H7 (cell line): Measurements from ENCODE around the gene WIPF3. TPM values are rescaled to one million over a fixed set of nuclear protein-coding genes. Genes with fewer than 3 reads are reported as not detected.
"Not testable (repeated sequence)": the region's sequence is repeated elsewhere in the genome, so short reads cannot be mapped to it uniquely, and the experiment has no call there.

ENCODE experiments used
- DNase-seq: peaks from one replicate; pipeline ENCODE4 v3.0.0; 2012
- H3K27me3 ChIP-seq: 2 replicates; pipeline ENCODE4 v1.6.0; 2011; ENCODE audit warnings: mild to moderate bottlenecking, low read length; ENCODE audit not compliant: control insufficient read depth, insufficient read depth
- H3K36me3 ChIP-seq: replicated peaks from 2 replicates; pipeline ENCODE4 v1.5.1; 2011; ENCODE audit warnings: low read length; ENCODE audit not compliant: control insufficient read depth, insufficient read depth
- H3K4me3 ChIP-seq: 2 replicates; pipeline ENCODE4 v1.5.1; 2011; ENCODE audit warnings: low read depth, mild to moderate bottlenecking, control low read depth, low read length, moderate library complexity; ENCODE audit not compliant: insufficient read depth
- total RNA-seq: library from RNA; depleted of rRNA; stranded (reverse); fragments of >200 nt; shearing (Covaris generic); gene quantifications from 2 replicates; pipeline ENCODE4 v1.2.3, GENCODE V29; 2014

Gene WIPF3
- total RNA-seq, 1 experiment from 2014 or later, result 1.4 TPM

DNA sequence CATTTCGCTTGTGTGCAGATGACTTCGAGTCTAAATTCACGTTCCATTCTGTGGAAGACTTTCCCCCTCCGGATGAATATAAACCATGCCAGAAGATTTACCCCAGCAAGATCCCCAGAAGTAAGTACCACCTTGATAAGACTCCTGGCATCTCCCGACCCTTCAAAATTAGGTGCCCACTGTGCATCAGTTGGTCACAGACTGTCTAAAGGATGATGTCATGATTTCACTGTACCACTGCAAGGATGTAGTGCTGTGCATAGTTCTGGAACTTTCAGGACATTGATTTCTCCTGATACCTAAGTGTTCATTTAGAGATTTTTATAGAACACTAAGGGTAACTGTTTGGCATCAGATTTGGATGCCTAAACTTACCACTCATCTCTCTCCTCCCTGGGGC, 83.0 kb downstream of the WIPF3 start:
- H3K36me3 ChIP-seq, result peaks cover 1% of the 10 kb centered on the region
- no peak overlapping the region for H3K4me3 ChIP-seq
- H3K27me3 ChIP-seq, result no peaks in the 10 kb centered on the region; the same call in 1 of the 2 replicates
- DNase-seq, result no peak

DNA sequence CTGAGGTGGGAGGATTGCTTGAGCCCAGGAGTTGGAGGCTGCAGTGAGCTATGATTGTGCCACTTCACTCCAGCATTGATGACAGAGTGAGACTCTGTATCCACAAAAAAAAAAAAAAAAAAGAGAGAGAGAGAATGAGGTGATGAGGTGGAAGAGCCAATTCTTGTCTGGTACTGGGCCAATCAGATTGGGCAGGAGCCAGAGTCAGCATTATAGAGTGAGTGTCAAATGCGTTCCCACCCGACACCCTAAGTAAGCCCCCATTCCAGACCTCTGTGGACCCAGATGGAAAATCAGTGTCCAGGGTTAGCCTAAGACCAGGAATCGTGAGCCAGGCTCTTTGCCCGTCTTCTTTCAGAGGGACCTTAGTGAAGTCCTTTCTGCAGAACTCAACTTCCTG, 83.9 kb downstream of the WIPF3 start:
- Histone ChIP-seq H3K4me3 (no peak overlapping the region), H3K36me3 (peaks cover 1% of the 10 kb centered on the region), H3K27me3 (no peaks in the 10 kb centered on the region)
- no peak for DNase-seq

DNA sequence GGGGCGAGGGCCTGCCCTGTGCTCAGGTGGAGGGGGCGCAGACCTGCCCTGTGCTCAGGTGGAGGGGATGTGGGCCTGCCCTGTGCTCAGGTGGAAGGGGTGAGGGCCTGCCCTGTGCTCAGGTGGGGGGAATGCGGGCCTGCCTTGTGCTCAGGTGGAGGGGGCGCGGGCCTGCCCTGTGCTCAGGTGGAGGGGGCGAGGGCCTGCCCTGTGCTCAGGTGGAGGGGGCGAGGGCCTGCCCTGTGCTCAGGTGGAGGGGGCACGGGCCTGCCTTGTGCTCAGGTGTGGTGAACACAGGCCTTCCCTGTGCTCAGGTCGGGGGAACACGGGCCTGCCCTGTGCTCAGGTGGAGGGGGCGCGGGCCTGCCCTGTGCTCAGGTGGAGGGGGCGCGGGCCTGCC, 84.5 kb downstream of the WIPF3 start:
- H3K27me3 ChIP-seq, DNase-seq: not testable (repeated sequence)

DNA sequence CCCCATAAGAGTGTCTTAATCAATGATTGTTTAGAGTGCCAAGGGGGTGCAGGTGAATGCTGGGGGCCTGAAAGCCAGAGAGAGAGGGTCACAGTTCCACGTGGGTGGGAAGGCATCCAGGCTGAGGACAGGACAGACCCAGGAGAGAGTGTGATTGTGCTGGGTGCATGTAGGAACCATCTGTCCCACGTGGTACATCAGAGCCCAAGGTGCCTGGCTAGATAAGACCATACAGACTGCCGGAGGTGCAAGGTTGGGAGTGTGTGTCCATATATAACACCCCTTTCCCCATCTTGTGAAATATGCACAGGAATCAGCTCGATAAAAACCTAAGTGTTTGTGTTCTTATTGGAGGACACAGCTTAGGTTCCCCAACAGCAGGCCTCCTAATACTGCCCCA, 85.5 kb downstream of the WIPF3 start:
- H3K27me3 ChIP-seq, result no peaks in the 10 kb centered on the region
- no peak overlapping the region for H3K4me3 ChIP-seq
- DNase-seq, result no peak
- peaks cover 1% of the 10 kb centered on the region for H3K36me3 ChIP-seq

More for the DNA sequence above, 84.5 kb downstream of the WIPF3 start:
- H3K36me3 ChIP-seq, H3K4me3 ChIP-seq: not testable (repeated sequence)

DNA sequence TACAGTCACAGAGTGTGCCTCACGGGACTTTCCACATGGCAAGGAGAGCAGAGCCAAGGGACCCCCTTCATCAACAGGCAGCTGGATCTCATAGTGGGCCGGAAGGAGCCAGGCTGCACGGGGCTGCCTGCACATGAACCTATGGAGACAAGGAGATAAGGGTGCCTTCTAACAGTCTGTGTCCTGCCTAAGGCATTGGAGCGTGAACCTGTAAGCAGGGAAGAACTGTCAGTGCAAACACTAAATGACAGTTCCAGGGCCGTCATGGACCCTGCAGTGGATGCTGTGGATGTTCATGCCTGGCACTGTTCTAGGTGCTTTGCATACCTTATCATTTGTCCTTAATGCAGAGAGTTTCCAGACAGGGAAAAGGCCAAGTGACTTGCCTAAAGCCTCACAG, 85.9 kb downstream of the WIPF3 start:
- Histone ChIP-seq H3K27me3 (no peaks in the 10 kb centered on the region), H3K36me3 (peaks cover 1% of the 10 kb centered on the region)
- DNase-seq, result no peak

DNA sequence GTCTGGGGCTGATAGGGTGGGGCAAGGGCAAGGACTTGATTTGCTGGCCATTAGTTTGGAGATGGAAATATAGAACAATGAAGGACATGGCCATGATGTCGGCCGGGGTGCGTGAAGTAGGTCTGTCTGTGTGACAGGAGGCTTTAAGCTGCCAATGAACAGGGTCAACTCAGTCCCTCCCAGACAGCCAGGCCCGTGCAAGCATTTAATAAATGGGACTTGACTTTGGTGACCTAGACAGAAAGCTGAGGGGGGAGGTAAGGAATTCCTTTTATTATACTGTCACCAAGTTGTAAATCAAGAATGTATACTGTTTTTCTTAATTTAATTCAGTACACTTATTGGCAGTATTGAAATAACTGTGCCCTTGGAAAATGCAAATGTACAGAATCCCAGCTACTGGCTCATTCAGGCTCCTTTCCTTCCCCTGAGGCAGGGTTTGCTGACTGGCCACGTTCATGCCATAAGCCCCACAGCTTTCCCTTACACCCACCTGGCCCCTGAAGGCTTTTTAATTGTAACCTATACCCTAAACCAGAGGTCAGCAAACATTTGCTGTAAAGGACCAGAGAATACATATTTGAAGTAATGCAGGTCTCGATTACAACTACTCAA, 87.2 kb downstream of the WIPF3 start:
- DNase-seq, result no peak
- H3K36me3 ChIP-seq, result peaks cover 1% of the 10 kb centered on the region
- no peak overlapping the region for H3K4me3 ChIP-seq
- H3K27me3 ChIP-seq, result no peaks in the 10 kb centered on the region

More for the DNA sequence above, 85.9 kb downstream of the WIPF3 start:
- H3K4me3 ChIP-seq, result no peak overlapping the region

DNA sequence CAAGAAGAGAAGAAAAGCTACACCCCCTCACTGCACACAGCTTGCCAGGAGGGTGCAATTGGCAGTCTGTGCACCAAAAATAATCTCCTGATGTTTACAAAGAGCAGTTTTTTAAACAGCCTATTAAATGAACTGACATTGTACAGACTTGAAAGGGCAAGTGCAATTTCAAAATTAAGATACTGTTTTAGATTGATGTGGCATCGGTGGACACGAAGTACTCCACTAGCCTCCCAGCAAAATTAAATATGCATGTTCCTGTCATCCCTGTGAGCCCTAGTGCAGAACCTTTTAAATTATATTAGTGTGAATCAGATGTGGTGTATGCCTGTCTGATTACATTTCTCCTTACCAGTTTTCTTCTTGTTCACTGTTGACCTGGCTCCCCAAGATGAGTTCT, 87.9 kb downstream of the WIPF3 start:
- H3K27me3 ChIP-seq, result no peaks in the 10 kb centered on the region
- H3K4me3 ChIP-seq, result no peak overlapping the region
- DNase-seq, result no peak
- H3K36me3 ChIP-seq, result peaks cover 1% of the 10 kb centered on the region

DNA sequence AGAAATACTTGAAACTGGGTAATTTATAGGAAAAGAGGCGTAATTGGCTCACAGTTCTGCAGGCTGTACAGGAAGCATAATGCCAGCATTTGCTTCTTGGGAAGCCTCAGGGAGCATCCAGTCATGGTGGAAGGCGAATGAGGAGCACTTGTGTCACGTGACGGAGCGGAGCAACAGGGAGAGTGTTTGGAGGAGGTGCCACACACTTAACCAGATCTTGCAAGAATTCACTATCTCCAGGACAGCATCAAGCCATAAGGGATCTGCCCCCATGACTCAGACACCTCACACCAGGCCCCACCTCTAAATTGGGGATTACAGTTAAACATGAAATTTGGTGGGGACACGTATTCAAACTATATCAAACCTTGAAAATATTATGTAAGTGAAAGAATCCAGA, 89.3 kb downstream of the WIPF3 start:
- H3K36me3 ChIP-seq, result no peaks in the 10 kb centered on the region; the same call in none of the 2 replicates
- no peak for DNase-seq
- no peak overlapping the region for H3K4me3 ChIP-seq
- no peaks in the 10 kb centered on the region for H3K27me3 ChIP-seq

DNA sequence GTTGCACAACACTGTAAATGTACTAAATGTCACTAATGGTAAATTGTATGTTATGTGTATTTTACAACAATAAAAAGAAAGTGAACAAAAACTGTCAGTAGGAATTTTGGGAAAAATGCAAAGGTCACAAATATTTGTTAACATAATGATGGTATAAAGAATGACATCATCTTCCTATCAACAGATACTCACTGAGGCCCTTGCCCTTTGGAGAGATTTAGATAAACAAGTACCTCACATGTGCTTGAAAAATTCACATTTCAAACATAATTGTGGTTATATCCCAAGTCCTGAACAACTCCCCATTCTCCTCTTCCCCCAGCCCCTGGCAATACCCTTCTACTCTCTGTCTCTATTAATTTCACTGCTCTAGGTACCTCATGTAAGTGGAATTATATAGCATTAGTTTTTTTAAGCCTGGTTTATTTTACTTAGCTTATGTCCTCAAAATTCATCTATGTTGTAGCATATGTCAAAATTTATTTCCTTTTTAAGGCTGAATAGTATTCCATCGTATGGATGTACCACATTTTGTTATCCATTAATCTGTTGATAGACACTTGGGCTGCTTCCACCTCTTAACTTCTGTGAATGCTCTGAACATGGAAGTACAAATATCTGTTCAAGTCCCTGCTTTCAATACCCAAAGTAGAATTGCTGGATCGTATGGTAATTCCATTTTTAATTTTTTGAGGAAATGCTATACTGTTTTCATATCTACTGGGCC, 90.5 kb downstream of the WIPF3 start:
- no peaks in the 10 kb centered on the region; the same call in 1 of the 2 replicates for H3K36me3 ChIP-seq
- H3K27me3 ChIP-seq, result no peaks in the 10 kb centered on the region
- DNase-seq, result no peak
- H3K4me3 ChIP-seq, result no peak overlapping the region

DNA sequence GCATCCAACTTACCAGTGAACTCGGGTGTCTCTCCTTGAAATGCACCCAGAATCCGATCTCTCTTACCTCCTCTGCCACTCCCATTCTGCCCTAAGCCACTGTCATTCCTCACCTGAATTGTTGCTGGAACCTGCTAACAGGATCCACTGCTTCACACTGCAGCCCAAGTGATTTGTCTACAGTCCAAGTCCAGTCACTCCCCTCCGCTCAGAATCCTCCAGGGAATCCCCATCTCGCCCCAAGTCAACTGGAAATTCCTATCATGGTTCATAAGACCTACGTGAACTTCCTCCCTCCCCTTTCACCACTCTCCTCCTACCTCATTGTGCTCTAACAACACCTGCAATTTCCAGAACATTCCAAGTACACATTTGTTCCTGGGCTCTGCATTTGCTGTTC, 92.0 kb downstream of the WIPF3 start:
- DNase-seq, result no peak
- Histone ChIP-seq H3K4me3 (no peak overlapping the region), H3K36me3 (no peaks in the 10 kb centered on the region; the same call in 1 of the 2 replicates), H3K27me3 (no peaks in the 10 kb centered on the region)

DNA sequence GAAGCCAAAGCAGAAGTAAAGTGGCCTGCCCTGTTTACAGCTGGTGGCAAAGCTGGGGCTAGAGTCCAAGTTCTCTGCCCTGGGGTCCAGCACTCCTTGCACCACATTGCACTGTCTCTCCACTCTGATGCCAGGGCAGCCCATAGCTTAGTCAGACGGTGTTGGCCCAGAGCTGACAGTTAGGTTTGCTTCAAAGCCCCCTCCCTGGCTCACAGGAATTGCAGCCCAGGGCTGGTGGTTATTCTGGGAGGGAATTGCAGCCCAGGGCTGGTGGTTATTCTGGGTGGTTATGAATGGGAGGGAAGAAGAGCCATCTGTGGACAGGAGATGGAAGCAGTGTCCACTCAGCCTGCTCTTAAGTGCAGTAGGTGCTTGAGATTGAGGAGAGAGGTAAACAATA, 94.4 kb downstream of the WIPF3 start:
- Histone ChIP-seq H3K36me3 (peaks cover 4% of the 10 kb centered on the region), H3K27me3 (no peaks in the 10 kb centered on the region), H3K4me3 (no peak overlapping the region)
- no peak for DNase-seq

DNA sequence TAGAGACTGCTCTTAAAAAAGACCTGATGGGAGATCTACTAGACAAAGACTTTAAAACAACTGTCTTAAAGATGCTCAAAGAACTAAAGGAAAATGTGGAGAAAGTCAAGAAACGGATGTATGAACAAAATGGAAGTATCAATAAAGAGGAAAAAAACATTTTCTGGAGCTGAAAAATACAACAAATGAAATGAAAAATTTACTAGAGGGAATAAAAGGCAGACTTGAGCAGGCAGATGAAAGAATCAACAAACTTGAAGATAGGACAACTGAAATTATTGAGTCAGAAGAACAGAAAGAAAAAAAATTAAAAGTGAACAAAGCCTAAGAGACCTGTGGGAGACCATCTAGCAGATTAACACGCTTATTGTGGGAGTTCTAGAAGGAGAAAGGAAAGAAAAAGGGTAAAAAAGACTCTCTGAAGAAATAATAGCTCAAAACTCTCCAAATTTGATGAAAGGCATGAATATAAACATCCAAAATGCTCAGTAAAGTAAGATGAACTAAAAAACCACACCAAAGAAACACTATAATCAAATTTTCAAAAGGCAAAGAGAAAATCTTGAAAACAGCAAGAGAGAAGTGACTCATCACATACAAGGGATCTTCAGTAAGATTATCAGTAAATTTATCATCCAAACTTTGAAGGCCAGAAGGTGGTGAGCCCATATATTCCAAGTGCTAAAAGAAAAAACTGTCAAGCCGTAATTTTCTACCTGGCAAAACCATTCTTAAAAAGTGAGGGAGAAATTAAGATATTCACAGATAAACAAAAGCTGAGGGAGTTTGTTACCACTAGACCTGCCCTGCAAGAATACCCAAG, 100.1 kb downstream of the WIPF3 start:
- no peak for DNase-seq
- H3K4me3 ChIP-seq, result no peak overlapping the region
- peaks cover 4% of the 10 kb centered on the region for H3K36me3 ChIP-seq
- no peaks in the 10 kb centered on the region for H3K27me3 ChIP-seq

DNA sequence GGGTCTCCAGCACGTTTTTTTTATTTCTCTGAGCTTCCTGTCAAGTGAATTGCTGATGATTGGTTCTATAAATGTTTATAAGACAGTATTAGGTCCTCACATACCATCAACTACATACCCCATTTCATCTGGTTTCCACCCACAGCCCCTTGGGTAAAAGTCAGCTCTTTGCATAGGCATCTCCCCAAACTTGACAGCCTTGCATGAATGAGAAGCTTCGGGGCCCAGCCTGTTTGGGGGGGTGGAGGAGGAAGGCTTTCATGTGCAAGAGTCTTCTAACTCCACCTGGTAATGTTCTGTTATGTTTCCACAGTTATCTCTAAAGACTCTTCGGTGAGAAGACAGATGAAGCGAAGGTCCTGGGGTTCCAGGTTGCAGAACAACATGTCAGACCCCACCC, 107.9 kb downstream of the WIPF3 start:
- no peak overlapping the region for H3K4me3 ChIP-seq

DNA sequence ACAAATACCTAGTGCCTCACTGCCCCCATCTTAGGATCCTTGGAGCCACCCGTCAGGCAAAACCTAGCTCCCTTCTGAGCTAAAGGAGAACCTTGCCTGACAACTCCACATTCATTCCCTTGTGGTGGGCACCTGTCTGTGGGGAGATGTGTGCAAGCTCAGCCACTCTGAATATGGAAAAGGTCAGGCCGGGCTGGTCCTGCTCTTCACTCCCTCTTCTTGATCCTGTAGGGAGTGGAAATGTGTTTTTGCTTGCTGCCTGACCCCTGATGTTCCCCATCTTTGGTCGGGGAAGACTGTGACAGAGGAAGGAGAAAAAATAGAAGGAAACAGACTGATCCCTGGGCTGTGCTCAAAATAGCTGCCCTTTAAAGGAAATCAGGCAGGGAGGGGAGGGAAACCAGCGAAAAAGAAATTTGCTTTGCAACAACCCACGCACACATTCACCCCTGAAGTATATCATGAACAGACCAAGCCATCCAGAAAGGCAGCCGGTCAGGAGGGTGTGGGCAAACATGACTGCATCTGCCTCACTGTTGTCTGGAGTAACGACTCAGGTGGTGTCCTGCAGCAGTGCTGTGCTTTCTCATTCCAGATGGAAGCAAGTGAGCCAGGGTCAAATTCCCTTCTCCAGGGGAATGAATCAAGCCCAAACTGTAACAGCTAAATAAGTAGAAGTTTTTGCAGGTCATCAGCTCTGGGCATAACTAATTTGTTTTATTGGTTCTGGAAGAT, 109.3 kb downstream of the WIPF3 start:
- peaks cover 4% of the 10 kb centered on the region for H3K36me3 ChIP-seq
- H3K4me3 ChIP-seq, result no peak overlapping the region
- no peak for DNase-seq
- H3K27me3 ChIP-seq, result no peaks in the 10 kb centered on the region

More for the DNA sequence above, 107.9 kb downstream of the WIPF3 start:
- no peak for DNase-seq
- Histone ChIP-seq H3K27me3 (no peaks in the 10 kb centered on the region), H3K36me3 (no peaks in the 10 kb centered on the region)
